CD14-positive monocyte (primary cell): ENCODE measurements around the gene ARFGEF2. TPM values are rescaled to one million over a fixed set of nuclear protein-coding genes. Genes with fewer than 3 reads are reported as not detected.

Experiments
- DNase-seq, 3 donors: peaks; one replicate each; pipeline ENCODE4 v3.0.0-alpha.2; 2011 to 2022
- H2AFZ ChIP-seq: 2 replicates; pipeline ENCODE4 v1.6.0; 2012; ENCODE audit warnings: mild to moderate bottlenecking, low read depth, low read length, inconsistent platforms; ENCODE audit not compliant: insufficient read depth, poor library complexity, severe bottlenecking
- H3K27ac ChIP-seq, 2 donors: 1 replicate in 1 of 2; 2 replicates in 1 of 2; pipeline ENCODE4 v1.5.1; 2012 to 2013; ENCODE audit warnings: low read length in 2 of 2, control low read depth in 1 of 2, inconsistent platforms in 1 of 2, low read depth in 1 of 2, mild to moderate bottlenecking in 1 of 2
- H3K27me3 ChIP-seq, 2 donors: one replicate each; pipeline versions ENCODE4 v1.6.0 to v1.6.1; 2011 to 2013; ENCODE audit warnings: low read length in 2 of 2; ENCODE audit not compliant: control insufficient read depth in 2 of 2, insufficient read depth in 2 of 2
- H3K36me3 ChIP-seq, 2 donors: replicated peaks in 1 of 2; 1 replicate in 1 of 2; 2 replicates in 1 of 2; pipeline versions ENCODE4 v1.5.1 to v1.6.1; 2012 to 2013; ENCODE audit warnings: low read length in 2 of 2, control low read depth in 1 of 2, inconsistent platforms in 1 of 2, mild to moderate bottlenecking in 1 of 2; ENCODE audit not compliant: insufficient read depth in 2 of 2, control insufficient read depth in 1 of 2
- H3K4me1 ChIP-seq, 2 donors: 1 replicate in 1 of 2; 2 replicates in 1 of 2; pipeline versions ENCODE4 v1.5.1 to v1.6.1; 2012 to 2013; ENCODE audit warnings: low read length in 2 of 2, control low read depth in 1 of 2, inconsistent platforms in 1 of 2, mild to moderate bottlenecking in 1 of 2, moderate library complexity in 1 of 2; ENCODE audit not compliant: insufficient read depth in 2 of 2, control insufficient read depth in 1 of 2
- H3K4me2 ChIP-seq: replicated peaks from 2 replicates; pipeline ENCODE3; 2012; ENCODE audit warnings: low read length, moderate library complexity, mild to moderate bottlenecking; ENCODE audit not compliant: poor library complexity, severe bottlenecking; ENCODE audit errors: extremely low read depth
- H3K4me3 ChIP-seq, 3 experiments: fragments of 200-600 bp in 1 of 3; sonication (generic) in 1 of 3; replicated peaks in 1 of 3; 1 replicate in 2 of 3; 2 replicates in 1 of 3; pipeline ENCODE4 v1.5.1; 2011 to 2013; ENCODE audit warnings: low read length in 3 of 3, mild to moderate bottlenecking in 3 of 3, control low read depth in 2 of 3, low read depth in 2 of 3, inconsistent platforms in 1 of 3, moderate library complexity in 1 of 3
- H3K79me2 ChIP-seq: 2 replicates; pipeline ENCODE4 v1.6.0; 2012; ENCODE audit warnings: mild to moderate bottlenecking, control low read depth, inconsistent platforms, low read length, moderate library complexity; ENCODE audit not compliant: insufficient read depth
- H3K9ac ChIP-seq: 2 replicates; pipeline ENCODE4 v1.6.0; 2017; ENCODE audit warnings: low read length, mild to moderate bottlenecking; ENCODE audit not compliant: insufficient read depth, poor library complexity, severe bottlenecking
- H3K9me3 ChIP-seq, 2 donors: replicated peaks in 1 of 2; 1 replicate in 1 of 2; 2 replicates in 1 of 2; pipeline versions ENCODE4 v1.5.1 to v1.6.1; 2012 to 2013; ENCODE audit warnings: low read length in 2 of 2, control low read depth in 1 of 2; ENCODE audit not compliant: control insufficient read depth in 1 of 2, insufficient read depth in 1 of 2
- H4K20me1 ChIP-seq: 2 replicates; pipeline ENCODE4 v1.6.0; 2012; ENCODE audit warnings: mild to moderate bottlenecking, low read length, control low read depth, moderate library complexity; ENCODE audit not compliant: insufficient read depth
- H3K27ac Mint-ChIP-seq, 7 donors: one replicate each; pipeline ENCODE4 v1.8.0; 2020; ENCODE audit warnings: mild to moderate bottlenecking in 7 of 7, mixed read lengths in 7 of 7, moderate library complexity in 6 of 7, inconsistent platforms in 2 of 7
- H3K27me3 Mint-ChIP-seq, 3 donors: one replicate each; pipeline ENCODE4 v1.8.0; 2021 to 2022; ENCODE audit warnings: low read depth in 3 of 3, mild to moderate bottlenecking in 3 of 3, mixed read lengths in 3 of 3, moderate library complexity in 3 of 3, inconsistent platforms in 1 of 3
- H3K36me3 Mint-ChIP-seq, 2 donors: one replicate each; pipeline ENCODE4 v1.8.0; 2020; ENCODE audit warnings: mixed read lengths in 2 of 2, inconsistent platforms in 1 of 2, mild to moderate bottlenecking in 1 of 2
- H3K4me1 Mint-ChIP-seq: one replicate; pipeline ENCODE4 v1.8.0; 2020; ENCODE audit warnings: mild to moderate bottlenecking, mixed read lengths
- H3K4me3 Mint-ChIP-seq, 2 donors: one replicate each; pipeline ENCODE4 v1.8.0; 2020; ENCODE audit warnings: mild to moderate bottlenecking in 2 of 2, mixed read lengths in 2 of 2, moderate library complexity in 1 of 2
- H3K9me3 Mint-ChIP-seq, 7 donors: one replicate each; pipeline ENCODE4 v1.8.0; 2020 to 2022; ENCODE audit warnings: mixed read lengths in 7 of 7, mild to moderate bottlenecking in 6 of 7, moderate library complexity in 6 of 7, inconsistent platforms in 2 of 7
- WGBS: methylation state at CpG from one replicate; pipeline ENCODE4 v1.1.5; 2013; ENCODE audit warnings: missing lambda C conversion rate; ENCODE audit not compliant: insufficient coverage; 5-methylcytosine and 5-hydroxymethylcytosine counted together
- intact Hi-C, 2 donors: fragments of 100-400 bp; cut with micrococcal nuclease; formaldehyde crosslinking; loops; one replicate each; pipeline versions ENCODE4 v1.15.0 to v1.15.1; 2023
- polyA plus RNA-seq, 3 donors: library from polyadenylated mRNA; depleted of rRNA in 1 of 3; unstranded in 2 of 3; stranded (reverse) in 1 of 3; fragments of 300-500 nt in 2 of 3; fragments of >200 nt in 1 of 3; fragmentation: Illumina TruSeq in 2 of 3; gene quantifications; 1 replicate in 2 of 3; 2 replicates in 1 of 3; pipeline ENCODE4 v1.2.3, GENCODE V29; 2012 to 2021
- TF ChIP-seq, protein P1 (sequence below): fragments of 200-600 bp; IDR thresholded peaks from one replicate; pipeline ENCODE4 v1.8.0; 2022; ENCODE audit warnings: antibody characterized with exemption, mild to moderate bottlenecking

Gene ARFGEF2
- polyA plus RNA-seq, 3 donors: 4.6 to 10.9 (median 5.5) TPM

DNA sequence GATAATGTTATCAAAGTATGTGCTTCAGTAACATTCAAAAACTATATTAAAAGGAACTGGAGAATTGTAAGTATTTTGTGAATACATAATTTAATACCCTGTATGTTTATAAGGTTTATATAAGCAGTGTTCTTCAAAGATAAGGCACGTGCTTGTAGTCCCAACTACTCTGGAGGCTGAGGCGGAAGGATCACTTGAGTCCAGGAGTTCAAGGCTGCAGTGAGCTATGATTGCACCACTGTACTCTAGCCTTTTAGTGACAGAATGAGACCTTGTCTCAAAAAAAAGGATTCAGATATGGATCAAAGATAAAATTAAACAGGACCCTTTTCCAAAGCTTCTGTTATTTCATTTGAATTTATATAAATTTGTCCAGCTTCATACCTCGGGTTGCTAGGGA, 141.8 kb downstream of the ARFGEF2 start:
- Histone ChIP-seq H3K27ac (no peak overlapping the region), H4K20me1 (peaks cover 11% of the 10 kb centered on the region), H3K4me1 (no peaks in the 10 kb centered on the region), H3K4me2 (no peak overlapping the region), H2AFZ (no peak overlapping the region), H3K9ac (no peak overlapping the region), H3K36me3 (peaks cover 68 to 84% of the 10 kb centered on the region in 2 donors), H3K27me3 (no peaks in the 10 kb centered on the region), H3K9me3 (no peaks in the 10 kb centered on the region), H3K79me2 (peaks cover 49% of the 10 kb centered on the region), H3K4me3 (no peak overlapping the region)
- H3K4me3 Mint-ChIP-seq: no peak overlapping the region
- H3K4me1 Mint-ChIP-seq: no peaks in the 10 kb centered on the region
- no peak for DNase-seq
- intact Hi-C loops: loop anchor here in 1 of 2 donors (5.0 kb wide), 1 partner anchor 46 kb away; no protein-coding TSS in a partner anchor
- TF ChIP-seq, protein P1, sequence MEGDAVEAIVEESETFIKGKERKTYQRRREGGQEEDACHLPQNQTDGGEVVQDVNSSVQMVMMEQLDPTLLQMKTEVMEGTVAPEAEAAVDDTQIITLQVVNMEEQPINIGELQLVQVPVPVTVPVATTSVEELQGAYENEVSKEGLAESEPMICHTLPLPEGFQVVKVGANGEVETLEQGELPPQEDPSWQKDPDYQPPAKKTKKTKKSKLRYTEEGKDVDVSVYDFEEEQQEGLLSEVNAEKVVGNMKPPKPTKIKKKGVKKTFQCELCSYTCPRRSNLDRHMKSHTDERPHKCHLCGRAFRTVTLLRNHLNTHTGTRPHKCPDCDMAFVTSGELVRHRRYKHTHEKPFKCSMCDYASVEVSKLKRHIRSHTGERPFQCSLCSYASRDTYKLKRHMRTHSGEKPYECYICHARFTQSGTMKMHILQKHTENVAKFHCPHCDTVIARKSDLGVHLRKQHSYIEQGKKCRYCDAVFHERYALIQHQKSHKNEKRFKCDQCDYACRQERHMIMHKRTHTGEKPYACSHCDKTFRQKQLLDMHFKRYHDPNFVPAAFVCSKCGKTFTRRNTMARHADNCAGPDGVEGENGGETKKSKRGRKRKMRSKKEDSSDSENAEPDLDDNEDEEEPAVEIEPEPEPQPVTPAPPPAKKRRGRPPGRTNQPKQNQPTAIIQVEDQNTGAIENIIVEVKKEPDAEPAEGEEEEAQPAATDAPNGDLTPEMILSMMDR: no peak
- no CpG with 5 or more reads among the region's 3 CpGs for WGBS
- H3K36me3 Mint-ChIP-seq: peaks cover 49 to 83% of the 10 kb centered on the region in 2 donors
- H3K27me3 Mint-ChIP-seq: no peaks in the 10 kb centered on the region
- no peaks in the 10 kb centered on the region for H3K9me3 Mint-ChIP-seq
- no peak overlapping the region for H3K27ac Mint-ChIP-seq

GRCh38 chr20:49074521-49074920, 153.0 kb downstream of the ARFGEF2 start:
- Histone ChIP-seq H3K4me2 (no peak overlapping the region), H3K36me3 (peaks cover 90 to 99% of the 10 kb centered on the region in 2 donors), H3K4me3 (no peak overlapping the region), H4K20me1 (no peaks in the 10 kb centered on the region), H2AFZ (no peak overlapping the region), H3K27me3 (no peaks in the 10 kb centered on the region), H3K9me3 (no peaks in the 10 kb centered on the region), H3K4me1 (no peaks in the 10 kb centered on the region), H3K9ac (no peak overlapping the region), H3K79me2 (no peaks in the 10 kb centered on the region), H3K27ac (no peak overlapping the region)
- H3K4me3 Mint-ChIP-seq: no peak overlapping the region
- intact Hi-C loops: no loop called here
- H3K27ac Mint-ChIP-seq: peak overlapping the region in 1 of 7 donors; percentile 16
- H3K4me1 Mint-ChIP-seq: no peaks in the 10 kb centered on the region
- TF ChIP-seq, protein P1: no peak
- DNase-seq: no peak
- peaks cover 78 to 96% of the 10 kb centered on the region in 2 donors for H3K36me3 Mint-ChIP-seq
- H3K9me3 Mint-ChIP-seq: no peaks in the 10 kb centered on the region
- WGBS: no CpG with 5 or more reads among the region's 2 CpGs
- no peaks in the 10 kb centered on the region for H3K27me3 Mint-ChIP-seq
